Endodermal cell (in vitro differentiated cells): ENCODE data around the gene IKBKG. TPM values are rescaled to one million over a fixed set of nuclear protein-coding genes. Genes with fewer than 3 reads are reported as not detected.
"Not testable (repeated sequence)": the region's sequence is repeated elsewhere in the genome, so short reads cannot be mapped to it uniquely, and the experiment has no call there.

Experiments
- DNase-seq: peaks from one replicate; pipeline ENCODE4 v3.0.0-alpha.2; 2017
- H3K27ac ChIP-seq: 2 replicates; pipeline ENCODE4 v1.5.1; 2013; ENCODE audit warnings: mild to moderate bottlenecking, low read depth, low read length, moderate library complexity
- H3K27me3 ChIP-seq: 2 replicates; pipeline ENCODE4 v1.6.1; 2013; ENCODE audit warnings: mild to moderate bottlenecking, low read length, moderate library complexity; ENCODE audit not compliant: insufficient read depth, control insufficient read depth, poor library complexity, severe bottlenecking
- H3K36me3 ChIP-seq: 2 replicates; pipeline ENCODE4 v1.7.0; 2013; ENCODE audit warnings: mild to moderate bottlenecking, low read length, moderate library complexity; ENCODE audit not compliant: control insufficient read depth, insufficient read depth
- H3K4me1 ChIP-seq: one replicate; pipeline ENCODE4 v1.7.0; 2013; ENCODE audit warnings: low read length; ENCODE audit not compliant: control insufficient read depth, insufficient read depth
- H3K4me3 ChIP-seq: 2 replicates; pipeline ENCODE4 v1.5.1; 2013; ENCODE audit warnings: mild to moderate bottlenecking, low read length, moderate library complexity
- H3K9ac ChIP-seq: 2 replicates; pipeline ENCODE4 v1.6.1; 2013; ENCODE audit warnings: mild to moderate bottlenecking, low read length, moderate library complexity; ENCODE audit not compliant: poor library complexity, severe bottlenecking; ENCODE audit errors: extremely low read depth
- H3K9me3 ChIP-seq: 2 replicates; pipeline ENCODE4 v1.6.1; 2013; ENCODE audit warnings: mild to moderate bottlenecking, low read length, moderate library complexity; ENCODE audit not compliant: control insufficient read depth
- H3K27ac Mint-ChIP-seq: 2 replicates; pipeline ENCODE4 v1.8.0; 2020; ENCODE audit warnings: mixed read lengths
- H3K27me3 Mint-ChIP-seq: 2 replicates; pipeline ENCODE4 v1.8.0; 2021; ENCODE audit warnings: mild to moderate bottlenecking, mixed read lengths; ENCODE audit not compliant: insufficient read depth
- H3K36me3 Mint-ChIP-seq: 2 replicates; pipeline ENCODE4 v1.8.0; 2020; ENCODE audit warnings: low read depth, mixed read lengths
- H3K4me1 Mint-ChIP-seq: 2 replicates; pipeline ENCODE4 v1.8.0; 2020; ENCODE audit warnings: mixed read lengths
- H3K4me3 Mint-ChIP-seq: 2 replicates; pipeline ENCODE4 v1.8.0; 2020; ENCODE audit warnings: mild to moderate bottlenecking, moderate library complexity, mixed read lengths
- H3K9me3 Mint-ChIP-seq: 2 replicates; pipeline ENCODE4 v1.8.0; 2020; ENCODE audit warnings: mild to moderate bottlenecking, mixed read lengths
- WGBS, 2 experiments: methylation state at CpG; one replicate each; pipeline versions ENCODE4 v1.1.5 to v1.1.7; 2013; ENCODE audit warnings: missing lambda C conversion rate in 2 of 2, mixed read lengths in 1 of 2; ENCODE audit not compliant: insufficient coverage in 1 of 2, insufficient read length in 1 of 2; 5-methylcytosine and 5-hydroxymethylcytosine counted together
- total RNA-seq, 2 donors: library from RNA; stranded (reverse); fragmentation: NEBNext Ultra II Directional in 1 of 2; extraction: Animal tissue kit (Norgen Biotek cat#: 25700) in 1 of 2; gene quantifications; 2 replicates in 1 of 2; 3 replicates in 1 of 2; pipeline ENCODE4 v1.2.1, GENCODE V29; 2021

The IKBKG gene
- total RNA-seq, 2 donors from 2014 or later, result 19.8 to 20.3 TPM

DNA sequence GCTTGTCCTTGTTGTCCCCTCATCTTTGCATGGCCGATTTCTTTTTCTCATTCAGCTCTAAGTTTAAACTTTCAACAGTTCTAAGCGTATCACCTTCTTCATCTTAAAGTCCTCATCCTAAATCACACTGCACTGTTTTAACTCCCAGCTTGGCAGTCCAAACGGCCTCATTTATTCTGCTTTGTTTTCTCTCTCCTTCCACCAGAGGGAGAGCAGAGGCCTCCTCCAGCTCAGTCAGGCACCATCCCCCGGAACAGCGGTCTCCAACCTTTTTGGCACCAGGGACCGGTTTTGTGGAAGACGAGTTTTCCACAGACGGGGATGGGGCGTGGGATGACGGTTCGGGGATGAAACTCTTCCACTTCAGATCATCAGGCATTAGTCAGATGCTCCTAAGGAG is 22.9 kb downstream of the IKBKG start:
- H3K4me1 ChIP-seq, H3K36me3 Mint-ChIP-seq, H3K9ac ChIP-seq, H3K9me3 ChIP-seq, H3K4me3 ChIP-seq, H3K36me3 ChIP-seq, H3K27ac Mint-ChIP-seq, H3K27me3 ChIP-seq, H3K27me3 Mint-ChIP-seq, H3K9me3 Mint-ChIP-seq, H3K27ac ChIP-seq, H3K4me3 Mint-ChIP-seq, H3K4me1 Mint-ChIP-seq, DNase-seq: not testable (repeated sequence)
- no CpG with 5 or more reads among the region's 11 CpGs for WGBS, 2 experiments

DNA sequence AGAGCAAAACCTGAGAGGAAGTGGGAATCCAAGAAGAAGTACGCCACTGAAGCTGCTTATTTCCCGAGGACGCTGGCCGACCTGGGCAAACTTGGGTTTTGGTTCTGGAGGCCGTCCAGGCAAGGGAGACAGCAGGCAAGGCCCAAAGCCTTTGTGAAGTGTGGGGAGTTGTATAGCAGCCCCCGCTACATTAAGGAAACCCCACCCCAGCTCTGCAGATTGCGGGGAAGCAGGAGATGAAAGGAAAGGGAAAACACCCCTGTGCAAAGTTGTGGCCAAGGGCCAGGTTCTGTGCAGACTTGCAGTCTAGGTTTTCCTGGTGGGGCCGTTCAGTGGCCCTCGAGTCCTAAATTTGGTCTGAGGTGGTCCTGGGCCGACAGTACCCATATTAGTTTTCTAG is 25.6 kb downstream of the IKBKG start:
- H3K27me3 Mint-ChIP-seq, H3K9me3 Mint-ChIP-seq, DNase-seq, H3K4me3 ChIP-seq, H3K4me1 ChIP-seq, H3K36me3 ChIP-seq, H3K9ac ChIP-seq, H3K27me3 ChIP-seq, H3K36me3 Mint-ChIP-seq, H3K4me3 Mint-ChIP-seq, H3K27ac ChIP-seq, H3K9me3 ChIP-seq, H3K4me1 Mint-ChIP-seq, H3K27ac Mint-ChIP-seq: not testable (repeated sequence)
- no CpG with 5 or more reads among the region's 10 CpGs for WGBS, 2 experiments

DNA sequence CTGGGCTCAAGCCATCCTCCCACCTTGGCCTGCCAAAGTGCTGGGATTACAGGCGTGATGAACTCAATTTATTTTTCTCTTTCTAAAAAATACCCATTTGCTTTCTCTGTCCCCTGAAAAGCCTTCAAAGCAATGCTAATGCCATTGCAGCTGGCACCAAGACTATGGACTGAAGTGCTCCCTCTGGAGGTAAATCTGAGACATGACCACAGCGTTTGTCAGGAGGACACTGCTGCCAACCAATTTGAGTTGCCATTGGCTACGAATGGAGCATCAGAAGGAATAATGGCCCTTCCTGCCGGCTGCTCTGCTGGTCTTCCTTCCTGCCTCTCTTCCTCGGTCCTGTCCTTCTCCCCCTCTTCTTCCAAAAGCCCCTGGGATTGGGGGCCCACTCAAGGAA is 27.7 kb downstream of the IKBKG start:
- H3K4me3 ChIP-seq, H3K36me3 ChIP-seq, H3K4me1 ChIP-seq, H3K4me3 Mint-ChIP-seq, H3K9me3 ChIP-seq, DNase-seq, H3K27me3 ChIP-seq, H3K4me1 Mint-ChIP-seq, H3K9me3 Mint-ChIP-seq, H3K9ac ChIP-seq, H3K36me3 Mint-ChIP-seq, H3K27me3 Mint-ChIP-seq, H3K27ac ChIP-seq, H3K27ac Mint-ChIP-seq: not testable (repeated sequence)
- WGBS, 2 experiments, result no CpG with 5 or more reads among the region's 5 CpGs

DNA sequence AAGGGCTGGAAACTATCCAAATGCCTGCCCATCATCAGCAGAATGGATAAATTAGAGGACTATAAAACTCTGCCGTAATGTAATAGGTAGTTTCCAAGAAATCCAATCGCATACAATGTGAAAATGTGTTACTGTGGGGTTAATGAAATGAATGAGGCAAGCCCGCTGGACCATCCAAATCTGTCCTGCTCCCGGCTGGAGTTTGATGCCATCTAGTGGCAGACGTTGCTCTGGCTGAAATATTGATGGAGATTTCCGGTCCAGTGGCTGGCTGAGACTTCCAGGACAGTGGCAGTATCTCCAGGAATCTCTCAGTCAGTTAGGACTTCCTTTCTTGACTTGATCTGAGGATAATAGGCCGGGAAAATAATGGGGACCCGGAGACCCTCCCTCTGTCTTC is 35.6 kb downstream of the IKBKG start:
- H3K9ac ChIP-seq, DNase-seq, H3K27me3 Mint-ChIP-seq, H3K36me3 Mint-ChIP-seq, H3K36me3 ChIP-seq, H3K4me3 Mint-ChIP-seq, H3K27me3 ChIP-seq, H3K4me1 Mint-ChIP-seq, H3K27ac ChIP-seq, H3K4me3 ChIP-seq, H3K27ac Mint-ChIP-seq, H3K9me3 ChIP-seq, H3K4me1 ChIP-seq, H3K9me3 Mint-ChIP-seq: not testable (repeated sequence)
- no CpG with 5 or more reads among the region's 8 CpGs for WGBS, 2 experiments

DNA sequence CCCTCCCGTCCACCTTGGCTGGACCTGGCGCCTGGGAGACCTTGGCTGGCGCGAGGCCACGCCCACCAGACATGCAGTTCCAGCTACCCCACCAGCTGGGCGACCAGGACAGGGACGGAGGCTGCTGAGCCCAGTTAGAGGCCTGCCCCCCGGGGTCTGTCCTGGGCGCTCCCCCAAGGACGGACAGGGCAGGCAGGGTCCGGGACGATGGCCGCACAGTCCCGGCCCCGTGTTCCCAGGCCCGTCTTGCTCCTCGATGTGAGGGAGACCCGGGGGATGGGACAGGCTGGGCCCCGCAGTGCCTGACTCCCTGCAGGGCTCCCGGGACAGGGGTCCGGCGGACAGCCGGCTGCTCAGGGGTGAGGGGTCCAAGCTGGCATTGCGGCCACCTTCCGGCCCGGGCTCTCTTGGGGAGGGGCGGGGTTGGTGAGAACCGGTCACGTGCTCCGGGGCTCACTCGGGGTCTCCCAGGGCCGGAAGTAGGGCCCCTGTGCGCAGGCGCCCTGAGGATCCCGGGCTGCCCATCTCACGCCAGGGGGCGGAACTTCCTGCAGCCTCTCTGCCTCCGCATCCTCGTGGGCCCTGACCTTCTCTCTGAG is 37.3 kb downstream of the IKBKG start, which contains the start of gene CTAG1A:
Gene CTAG1A (plus strand): TSS at position 549 of the 599 bp plus-strand sequence. CDS start 74 bp downstream, outside the sequence.
- H3K27me3 ChIP-seq, H3K36me3 ChIP-seq, H3K4me1 ChIP-seq, H3K27ac Mint-ChIP-seq, H3K9ac ChIP-seq, DNase-seq, H3K27ac ChIP-seq, H3K27me3 Mint-ChIP-seq, H3K9me3 Mint-ChIP-seq, H3K36me3 Mint-ChIP-seq, H3K4me3 Mint-ChIP-seq, H3K4me3 ChIP-seq, H3K9me3 ChIP-seq, H3K4me1 Mint-ChIP-seq: not testable (repeated sequence)
- WGBS, 2 experiments, result no CpG with 5 or more reads among the region's 39 CpGs

DNA sequence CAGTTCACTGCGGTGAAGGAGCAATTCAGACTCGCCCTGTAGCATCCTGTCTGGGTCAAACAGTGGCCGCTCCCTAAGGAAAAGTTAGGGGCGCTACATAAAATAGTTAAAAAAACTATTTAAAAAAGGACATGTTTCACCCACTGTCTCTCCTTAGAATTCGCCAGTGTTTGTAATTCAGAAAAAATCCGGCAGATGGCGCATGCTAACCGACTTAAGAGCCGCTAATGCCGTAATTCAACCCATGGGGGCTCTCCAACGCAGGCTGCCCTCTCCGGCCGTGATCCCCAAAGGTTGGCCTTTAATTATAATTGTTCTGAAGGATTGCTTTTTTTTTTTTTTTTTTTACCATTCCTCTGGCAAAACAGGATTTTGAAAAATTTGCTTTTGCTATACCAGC is 43.0 kb downstream of the IKBKG start:
- H3K4me3 ChIP-seq, H3K4me1 ChIP-seq, H3K27ac ChIP-seq, H3K9me3 ChIP-seq, H3K36me3 Mint-ChIP-seq, H3K9ac ChIP-seq, H3K36me3 ChIP-seq, DNase-seq, H3K4me3 Mint-ChIP-seq, H3K4me1 Mint-ChIP-seq, H3K27ac Mint-ChIP-seq, H3K27me3 ChIP-seq: not testable (repeated sequence)
- Mint-ChIP-seq H3K9me3 (peaks cover 38% of the 10 kb centered on the region), H3K27me3 (peaks cover 18% of the 10 kb centered on the region)
- WGBS, 2 experiments, result no CpG with 5 or more reads among the region's 13 CpGs
